ENCODE measurements around the gene HLA-DOA. TPM values are rescaled to one million over a fixed set of nuclear protein-coding genes. Genes with fewer than 3 reads are reported as not detected.

The HLA-DOA gene
- total and polyA plus RNA-seq, 4 donors: 0.69 to 3.0 (median 1.6) TPM

GRCh38 chr6:32969685-32970412 is 39.5 kb downstream of the HLA-DOA start:
- Histone ChIP-seq H3K4me3 (ENCODE audit: low read depth in 1 of 3, low read length in 3 of 3) (peak overlapping the region; percentile 63 to 81 (median 75)), H3K27me3 (ENCODE audit: control insufficient read depth in 4 of 4, insufficient read depth in 4 of 4, low read length in 3 of 4) (no peaks in the 10 kb centered on the region), H3K9ac (ENCODE audit: low read depth in 1 of 2, low read length in 2 of 2) (peak overlapping the region; percentile 96 to 98), H3K27ac (ENCODE audit: low read depth in 1 of 2, low read length in 2 of 2) (peak overlapping the region; percentile 99 to 100), H3K9me3 (ENCODE audit: control insufficient read depth in 4 of 4, low read length in 3 of 4) (no peaks in the 10 kb centered on the region), H3K4me1 (ENCODE audit: control insufficient read depth in 4 of 4, insufficient read depth in 4 of 4, low read length in 3 of 4) (peaks cover 0 to 30% (median 20%) of the 10 kb centered on the region in 4 donors), H3K36me3 (ENCODE audit: control insufficient read depth in 4 of 4, insufficient read depth in 3 of 4, low read depth in 1 of 4, low read length in 3 of 4) (peaks cover 4 to 7% (median 6%) of the 10 kb centered on the region in 4 donors)
- TF ChIP-seq RAD21 (IDR thresholded peaks at IDR 0.05) (peak in 1 of 2 donors; percentile 6), REST (IDR thresholded peaks at IDR 0.05) (no peak), HNF4A (conservative IDR thresholded peaks at IDR 0.05) (peak in 1 of 2 donors; percentile 21), NR2F2 (IDR thresholded peaks at IDR 0.05) (peak; percentile 52), FOXA1 (IDR thresholded peaks at IDR 0.05) (no peak), TAF1 (conservative IDR thresholded peaks at IDR 0.05) (peak; percentile 22), FOXA2 (IDR thresholded peaks at IDR 0.05) (peak; percentile 32), RXRA (IDR thresholded peaks at IDR 0.05) (peak; percentile 48 to 65), SP1 (IDR thresholded peaks at IDR 0.05) (peak; percentile 48), ATF3 (IDR thresholded peaks at IDR 0.05) (peak; percentile 63), HNF4G (IDR thresholded peaks at IDR 0.05) (no peak), EGR1 (IDR thresholded peaks at IDR 0.05; ENCODE audit: low read depth in 2 of 2) (peak in 1 of 2 donors; percentile 81), CTCF (IDR thresholded peaks at IDR 0.05; ENCODE audit: low read depth, low read length, missing input control) (peak; percentile 21), JUND (IDR thresholded peaks at IDR 0.05) (peak; percentile 71 to 79), YY1 (IDR thresholded peaks at IDR 0.05) (peak; percentile 97), ZBTB33 (IDR thresholded peaks at IDR 0.05) (no peak)
- DNase-seq (ENCODE audit: low spot score): peak; percentile 88
- WGBS: under 1% methylated on average over 19 of the region's 19 CpGs

All from liver (tissue), 9 donors.